ENCODE data around the gene IFI6. TPM values are rescaled to one million over a fixed set of nuclear protein-coding genes. Genes with fewer than 3 reads are reported as not detected.

The IFI6 gene
- total and polyA plus RNA-seq, 2 of the 13 experiments (the other 11 are each of a cell fraction or from before 2014, with no cell fraction given) = 12.9 to 13.2 TPM

DNA sequence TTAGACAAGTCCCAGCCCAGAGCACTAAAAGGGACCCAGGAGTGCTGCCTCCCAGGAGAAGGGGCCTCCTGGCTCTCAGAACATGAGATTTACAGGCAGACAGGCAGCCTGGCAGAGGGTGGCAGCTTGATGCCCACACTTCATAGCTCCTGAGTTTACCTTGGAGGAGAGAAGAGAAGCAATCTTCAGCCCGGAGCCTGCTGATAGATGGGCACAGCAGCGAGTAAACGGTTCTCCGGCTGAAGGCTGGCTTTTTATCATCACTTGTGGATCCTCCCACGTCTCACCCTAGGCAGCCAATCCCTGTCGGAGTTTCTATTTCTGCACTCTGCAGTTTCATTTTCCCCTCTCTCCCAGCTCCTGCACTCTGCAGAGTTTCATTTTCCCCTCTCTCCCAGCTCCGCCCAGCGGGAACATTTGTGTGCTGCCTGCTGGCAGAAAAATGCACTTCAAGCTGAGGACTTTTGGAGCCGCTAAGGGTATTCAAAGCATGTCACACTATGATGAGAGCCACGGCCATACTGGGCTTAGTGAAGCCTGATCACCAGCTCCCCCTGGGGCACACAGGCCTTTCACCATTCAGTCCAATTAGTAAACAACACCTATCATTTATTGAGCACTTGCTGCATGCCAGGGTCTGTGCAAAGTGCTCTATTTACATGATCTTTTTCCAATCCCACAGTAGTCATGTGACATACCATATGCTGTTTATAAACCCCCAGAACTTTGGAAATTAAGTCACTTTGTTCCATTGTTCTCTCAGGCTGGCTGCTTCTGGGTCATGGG, at the start of gene IFI6 (continued):
- TF ChIP-seq ZNF577 (CRISPR knock-in tag; IDR thresholded peaks at IDR 0.05; ENCODE audit: borderline replicate concordance, low read depth) (no peak), IRF1 (CRISPR knock-in tag; IDR thresholded peaks at IDR 0.05; ENCODE audit: low read depth) (0 out of 2 replicates have a peak, but pooled peaks have one; percentile 56), POLR2AphosphoS2 (IDR thresholded peaks at IDR 0.05; ENCODE audit: low read depth, low read length) (no peak), ESRRA (CRISPR knock-in tag; IDR thresholded peaks at IDR 0.05; ENCODE audit: low read depth) (no peak), ZEB1 (IDR thresholded peaks at IDR 0.05; ENCODE audit: insufficient replicate concordance, low read depth) (no peak), MTA1 (CRISPR knock-in tag; IDR thresholded peaks at IDR 0.05; ENCODE audit: borderline replicate concordance) (no peak), ZNF713 (CRISPR knock-in tag; IDR thresholded peaks at IDR 0.05) (no peak), ZNF609 (CRISPR knock-in tag; IDR thresholded peaks at IDR 0.05; ENCODE audit: borderline replicate concordance) (no peak), KLF9 (CRISPR knock-in tag; IDR thresholded peaks at IDR 0.05; ENCODE audit: low read depth) (no peak), RNF2 (conservative IDR thresholded peaks at IDR 0.05; ENCODE audit: low read depth) (no peak), ZNF749 (CRISPR knock-in tag; IDR thresholded peaks at IDR 0.05; ENCODE audit: borderline replicate concordance) (no peak), SP2 (CRISPR knock-in tag; IDR thresholded peaks at IDR 0.05) (no peak)
- TF ChIP-seq, protein P1, sequence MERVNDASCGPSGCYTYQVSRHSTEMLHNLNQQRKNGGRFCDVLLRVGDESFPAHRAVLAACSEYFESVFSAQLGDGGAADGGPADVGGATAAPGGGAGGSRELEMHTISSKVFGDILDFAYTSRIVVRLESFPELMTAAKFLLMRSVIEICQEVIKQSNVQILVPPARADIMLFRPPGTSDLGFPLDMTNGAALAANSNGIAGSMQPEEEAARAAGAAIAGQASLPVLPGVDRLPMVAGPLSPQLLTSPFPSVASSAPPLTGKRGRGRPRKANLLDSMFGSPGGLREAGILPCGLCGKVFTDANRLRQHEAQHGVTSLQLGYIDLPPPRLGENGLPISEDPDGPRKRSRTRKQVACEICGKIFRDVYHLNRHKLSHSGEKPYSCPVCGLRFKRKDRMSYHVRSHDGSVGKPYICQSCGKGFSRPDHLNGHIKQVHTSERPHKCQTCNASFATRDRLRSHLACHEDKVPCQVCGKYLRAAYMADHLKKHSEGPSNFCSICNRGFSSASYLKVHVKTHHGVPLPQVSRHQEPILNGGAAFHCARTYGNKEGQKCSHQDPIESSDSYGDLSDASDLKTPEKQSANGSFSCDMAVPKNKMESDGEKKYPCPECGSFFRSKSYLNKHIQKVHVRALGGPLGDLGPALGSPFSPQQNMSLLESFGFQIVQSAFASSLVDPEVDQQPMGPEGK (CRISPR knock-in tag; IDR thresholded peaks at IDR 0.05) = no peak
- TF ChIP-seq, protein P2, sequence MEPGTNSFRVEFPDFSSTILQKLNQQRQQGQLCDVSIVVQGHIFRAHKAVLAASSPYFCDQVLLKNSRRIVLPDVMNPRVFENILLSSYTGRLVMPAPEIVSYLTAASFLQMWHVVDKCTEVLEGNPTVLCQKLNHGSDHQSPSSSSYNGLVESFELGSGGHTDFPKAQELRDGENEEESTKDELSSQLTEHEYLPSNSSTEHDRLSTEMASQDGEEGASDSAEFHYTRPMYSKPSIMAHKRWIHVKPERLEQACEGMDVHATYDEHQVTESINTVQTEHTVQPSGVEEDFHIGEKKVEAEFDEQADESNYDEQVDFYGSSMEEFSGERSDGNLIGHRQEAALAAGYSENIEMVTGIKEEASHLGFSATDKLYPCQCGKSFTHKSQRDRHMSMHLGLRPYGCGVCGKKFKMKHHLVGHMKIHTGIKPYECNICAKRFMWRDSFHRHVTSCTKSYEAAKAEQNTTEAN (CRISPR knock-in tag; conservative IDR thresholded peaks at IDR 0.05) = no peak
- TF ChIP-seq, protein P3, sequence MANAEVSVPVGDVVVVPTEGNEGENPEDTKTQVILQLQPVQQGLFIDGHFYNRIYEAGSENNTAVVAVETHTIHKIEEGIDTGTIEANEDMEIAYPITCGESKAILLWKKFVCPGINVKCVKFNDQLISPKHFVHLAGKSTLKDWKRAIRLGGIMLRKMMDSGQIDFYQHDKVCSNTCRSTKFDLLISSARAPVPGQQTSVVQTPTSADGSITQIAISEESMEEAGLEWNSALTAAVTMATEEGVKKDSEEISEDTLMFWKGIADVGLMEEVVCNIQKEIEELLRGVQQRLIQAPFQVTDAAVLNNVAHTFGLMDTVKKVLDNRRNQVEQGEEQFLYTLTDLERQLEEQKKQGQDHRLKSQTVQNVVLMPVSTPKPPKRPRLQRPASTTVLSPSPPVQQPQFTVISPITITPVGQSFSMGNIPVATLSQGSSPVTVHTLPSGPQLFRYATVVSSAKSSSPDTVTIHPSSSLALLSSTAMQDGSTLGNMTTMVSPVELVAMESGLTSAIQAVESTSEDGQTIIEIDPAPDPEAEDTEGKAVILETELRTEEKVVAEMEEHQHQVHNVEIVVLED (CRISPR knock-in tag; IDR thresholded peaks at IDR 0.05; ENCODE audit: borderline replicate concordance) = no peak; the same call in 1 of the 2 replicates
